HUES48 (cell line): ENCODE measurements around the gene LY86.
A peak's percentile ranks its signal among the peaks of the same experiment; 100 is the strongest.

ENCODE experiments used
- H3K27ac ChIP-seq: one replicate; pipeline ENCODE4 v1.7.0; 2013; ENCODE audit warnings: low read depth, low read length, inconsistent platforms
- H3K27me3 ChIP-seq: 2 replicates; pipeline ENCODE4 v1.6.1; 2013; ENCODE audit warnings: mild to moderate bottlenecking, low read length; ENCODE audit not compliant: control insufficient read depth, insufficient read depth
- H3K36me3 ChIP-seq: 2 replicates; pipeline ENCODE4 v1.6.1; 2013; ENCODE audit warnings: low read length; ENCODE audit not compliant: control insufficient read depth, insufficient read depth
- H3K4me1 ChIP-seq: 2 replicates; pipeline ENCODE4 v1.6.1; 2013; ENCODE audit warnings: mild to moderate bottlenecking, low read length; ENCODE audit not compliant: control insufficient read depth, insufficient read depth
- H3K4me3 ChIP-seq: 2 replicates; pipeline ENCODE4 v1.5.1; 2013; ENCODE audit warnings: mild to moderate bottlenecking, low read depth, low read length
- H3K9ac ChIP-seq: 2 replicates; pipeline ENCODE4 v1.6.1; 2013; ENCODE audit warnings: mild to moderate bottlenecking, low read depth, low read length, moderate library complexity
- H3K9me3 ChIP-seq: 2 replicates; pipeline ENCODE4 v1.6.1; 2013; ENCODE audit warnings: low read length; ENCODE audit not compliant: control insufficient read depth, insufficient read depth

LY86 gene

GRCh38 chr6:6686176-6686575 is 97.7 kb downstream of the LY86 start:
- peak overlapping the region; percentile 50 for H3K4me3 ChIP-seq
- no peak overlapping the region for H3K27ac ChIP-seq
- H3K36me3 ChIP-seq: no peaks in the 10 kb centered on the region
- H3K4me1 ChIP-seq: peaks cover 25% of the 10 kb centered on the region
- no peaks in the 10 kb centered on the region for H3K27me3 ChIP-seq
- no peaks in the 10 kb centered on the region for H3K9me3 ChIP-seq
- no peak overlapping the region for H3K9ac ChIP-seq

GRCh38 chr6:6686748-6687601 is 98.5 kb downstream of the LY86 start:
- H3K4me1 ChIP-seq: peaks cover 25% of the 10 kb centered on the region
- no peaks in the 10 kb centered on the region for H3K36me3 ChIP-seq
- H3K9ac ChIP-seq: peak overlapping the region; percentile 29; the same call in 1 of the 2 replicates
- H3K27ac ChIP-seq: peak overlapping the region; percentile 81
- no peaks in the 10 kb centered on the region for H3K27me3 ChIP-seq
- H3K4me3 ChIP-seq: peak overlapping the region; percentile 56
- H3K9me3 ChIP-seq: no peaks in the 10 kb centered on the region

- Histone ChIP-seq H3K9ac (no peak overlapping the region), H3K4me1 (peaks cover 25% of the 10 kb centered on the region), H3K27ac (no peak overlapping the region), H3K4me3 (peak overlapping the region; percentile 56), H3K27me3 (no peaks in the 10 kb centered on the region), H3K36me3 (no peaks in the 10 kb centered on the region), H3K9me3 (no peaks in the 10 kb centered on the region)
Observed at GRCh38 chr6:6688283-6688682, 99.8 kb downstream of the LY86 start.

GRCh38 chr6:6688951-6689350 is 100.4 kb downstream of the LY86 start:
- Histone ChIP-seq H3K4me1 (peaks cover 27% of the 10 kb centered on the region), H3K36me3 (no peaks in the 10 kb centered on the region), H3K27me3 (no peaks in the 10 kb centered on the region), H3K27ac (no peak overlapping the region), H3K4me3 (no peak overlapping the region), H3K9me3 (no peaks in the 10 kb centered on the region), H3K9ac (no peak overlapping the region)

- Histone ChIP-seq H3K36me3 (no peaks in the 10 kb centered on the region), H3K9ac (no peak overlapping the region), H3K4me1 (peaks cover 33% of the 10 kb centered on the region), H3K4me3 (no peak overlapping the region), H3K27me3 (no peaks in the 10 kb centered on the region), H3K27ac (no peak overlapping the region), H3K9me3 (no peaks in the 10 kb centered on the region)
Observed at GRCh38 chr6:6689400-6690143, 101.1 kb downstream of the LY86 start.

GRCh38 chr6:6690144-6690483 is 101.6 kb downstream of the LY86 start:
- Histone ChIP-seq H3K27me3 (no peaks in the 10 kb centered on the region), H3K36me3 (no peaks in the 10 kb centered on the region), H3K4me1 (peaks cover 37% of the 10 kb centered on the region), H3K9ac (no peak overlapping the region), H3K4me3 (no peak overlapping the region), H3K27ac (no peak overlapping the region), H3K9me3 (no peaks in the 10 kb centered on the region)

- Histone ChIP-seq H3K36me3 (no peaks in the 10 kb centered on the region), H3K9me3 (no peaks in the 10 kb centered on the region), H3K4me3 (no peak overlapping the region), H3K9ac (no peak overlapping the region), H3K27me3 (no peaks in the 10 kb centered on the region), H3K4me1 (peaks cover 30% of the 10 kb centered on the region), H3K27ac (peak overlapping the region; percentile 44)
Observed at GRCh38 chr6:6694368-6694780, 105.9 kb downstream of the LY86 start.

GRCh38 chr6:6694825-6695624 is 106.5 kb downstream of the LY86 start:
- H3K27ac ChIP-seq: peak overlapping the region; percentile 44
- H3K36me3 ChIP-seq: no peaks in the 10 kb centered on the region
- peak overlapping the region; percentile 41; the same call in 1 of the 2 replicates for H3K4me3 ChIP-seq
- no peaks in the 10 kb centered on the region for H3K9me3 ChIP-seq
- no peaks in the 10 kb centered on the region for H3K27me3 ChIP-seq
- peaks cover 31% of the 10 kb centered on the region for H3K4me1 ChIP-seq
- no peak overlapping the region for H3K9ac ChIP-seq

- Histone ChIP-seq H3K27me3 (no peaks in the 10 kb centered on the region), H3K4me1 (peaks cover 33% of the 10 kb centered on the region), H3K9ac (no peak overlapping the region), H3K27ac (peak overlapping the region; percentile 2), H3K4me3 (peak overlapping the region; percentile 41; the same call in 1 of the 2 replicates), H3K36me3 (no peaks in the 10 kb centered on the region), H3K9me3 (no peaks in the 10 kb centered on the region)
Observed at GRCh38 chr6:6695625-6696276, 107.2 kb downstream of the LY86 start.

- H3K36me3 ChIP-seq: no peaks in the 10 kb centered on the region
- H3K9me3 ChIP-seq: no peaks in the 10 kb centered on the region
- peaks cover 33% of the 10 kb centered on the region for H3K4me1 ChIP-seq
- no peak overlapping the region for H3K27ac ChIP-seq
- no peaks in the 10 kb centered on the region for H3K27me3 ChIP-seq
- no peak overlapping the region for H3K4me3 ChIP-seq
- no peak overlapping the region for H3K9ac ChIP-seq
Observed at GRCh38 chr6:6696867-6697531, 108.5 kb downstream of the LY86 start.
